Stimulated activated naive CD8-positive, alpha-beta T cell treated with anti-CD3 and anti-CD28 coated beads, Interleukin-15, Interleukin-2, amounts not matched to agents 100 U/mL and 50 U/mL, for 24 hours (primary cell): ENCODE results near the gene OXTR.

Experiments used
- ATAC-seq: fragments of 150-1000 bp; cut with Tn5 transposase; one replicate; pipeline ENCODE4 v1.10.0; 2021
- DNase-seq: peaks from one replicate; pipeline ENCODE4 v3.0.0; 2021

The OXTR gene

GRCh38 chr3:8767667-8768363 is 1.6 kb downstream of the OXTR start:
- no peak for ATAC-seq
- peak; percentile 23 for DNase-seq

GRCh38 chr3:8767256-8767666 is 2.2 kb downstream of the OXTR start:
- DNase-seq (no peak), ATAC-seq (no peak)

GRCh38 chr3:8766148-8766547 is 3.3 kb downstream of the OXTR start:
- ATAC-seq (no peak), DNase-seq (no peak)

- DNase-seq (no peak), ATAC-seq (no peak)
These were observed 3.9 kb downstream of the OXTR start for GRCh38 chr3:8765528-8765927.

GRCh38 chr3:8764528-8764927 is 4.9 kb downstream of the OXTR start:
- no peak for DNase-seq
- ATAC-seq, result no peak

GRCh38 chr3:8762607-8763377 is 6.6 kb downstream of the OXTR start:
- ATAC-seq, result no peak

GRCh38 chr3:8761866-8762265 is 7.5 kb downstream of the OXTR start:
- ATAC-seq, result no peak
- DNase-seq, result no peak

More at GRCh38 chr3:8762607-8763377, 6.6 kb downstream of the OXTR start:
- no peak for DNase-seq

- ATAC-seq, result no peak
These were observed 8.9 kb downstream of the OXTR start for GRCh38 chr3:8760506-8760905.

GRCh38 chr3:8760091-8760490 is 9.3 kb downstream of the OXTR start:
- DNase-seq, result no peak
- ATAC-seq, result no peak

More at GRCh38 chr3:8760506-8760905, 8.9 kb downstream of the OXTR start:
- no peak for DNase-seq

- ATAC-seq (no peak), DNase-seq (no peak)
These were observed 10.2 kb downstream of the OXTR start for GRCh38 chr3:8759038-8759707.

- ATAC-seq (no peak), DNase-seq (no peak)
These were observed 11.6 kb downstream of the OXTR start for GRCh38 chr3:8757551-8758518.

- no peak for DNase-seq
- ATAC-seq, result no peak
These were observed 12.7 kb downstream of the OXTR start for GRCh38 chr3:8756671-8757070.

GRCh38 chr3:8755564-8756237 is 13.7 kb downstream of the OXTR start:
- ATAC-seq, result no peak
- no peak for DNase-seq

- ATAC-seq, result no peak
These were observed 14.3 kb downstream of the OXTR start for GRCh38 chr3:8755097-8755496.

GRCh38 chr3:8752832-8753231 is 16.6 kb downstream of the OXTR start:
- DNase-seq (no peak), ATAC-seq (no peak)

More at GRCh38 chr3:8755097-8755496, 14.3 kb downstream of the OXTR start:
- DNase-seq, result no peak

GRCh38 chr3:8749316-8749715 is 20.1 kb downstream of the OXTR start:
- ATAC-seq (no peak), DNase-seq (no peak)

GRCh38 chr3:8746780-8747345 is 22.6 kb downstream of the OXTR start:
- ATAC-seq (no peak), DNase-seq (no peak)

GRCh38 chr3:8745619-8746370 is 23.6 kb downstream of the OXTR start:
- ATAC-seq (no peak), DNase-seq (no peak)

GRCh38 chr3:8743911-8744310 is 25.5 kb downstream of the OXTR start:
- no peak for DNase-seq
- ATAC-seq, result no peak

GRCh38 chr3:8743021-8743601 is 26.3 kb downstream of the OXTR start:
- DNase-seq (no peak), ATAC-seq (no peak)
